ENCODE measurements around the gene AAMP. TPM values are rescaled to one million over a fixed set of nuclear protein-coding genes. Genes with fewer than 3 reads are reported as not detected.
A peak's percentile ranks its signal among the peaks of the same experiment; 100 is the strongest.

AAMP gene
- total RNA-seq, 1 experiment from 2014 or later, result 126 TPM

DNA sequence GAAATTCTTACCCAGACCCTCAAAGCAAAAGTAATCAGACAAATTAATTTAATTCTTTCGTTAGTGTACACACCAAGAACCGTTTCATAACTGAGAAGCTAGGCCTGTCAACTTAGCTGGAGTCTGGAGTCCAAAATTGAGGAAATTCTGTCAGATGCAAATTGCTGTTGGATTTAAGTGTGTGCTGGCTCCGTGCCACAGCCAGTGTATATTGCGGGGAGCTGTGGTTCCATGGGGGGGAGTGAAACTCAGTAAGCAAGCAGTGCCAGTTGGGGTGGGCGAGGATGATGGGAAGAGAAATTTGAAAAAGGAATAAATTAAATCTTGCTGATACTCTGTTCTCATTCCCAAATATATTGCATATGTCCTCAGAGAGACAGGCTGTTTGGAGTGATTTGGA lies 48.9 kb downstream of the AAMP start:
- no TSS peak for BruUV-seq (replicated peaks)
- ChIA-PET CTCF (no interaction called here), POLR2A (ENCODE audit: unreplicated experiment) (no interaction called here)
- intact Hi-C loops (cut with micrococcal nuclease; ENCODE audit: unreplicated experiment), result no loop called here
- Histone ChIP-seq H3K4me1 (replicated peaks; ENCODE audit: insufficient read depth) (peaks cover 28% of the 10 kb centered on the region), H3K9me3 (ENCODE audit: insufficient read depth, low read depth) (no peaks in the 10 kb centered on the region), H3K36me3 (ENCODE audit: low read depth) (peaks cover 23% of the 10 kb centered on the region; the same call in 1 of the 2 replicates), H4K20me1 (ENCODE audit: insufficient read depth) (peaks cover 50% of the 10 kb centered on the region), H3K4me2 (no peak overlapping the region), H3K79me2 (ENCODE audit: low read depth) (peaks cover 85% of the 10 kb centered on the region), H3K27me3 (ENCODE audit: insufficient read depth, low read depth) (no peaks in the 10 kb centered on the region), H2AFZ (no peak overlapping the region), H3F3A (ENCODE audit: insufficient read depth, low read depth) (peaks cover 6% of the 10 kb centered on the region), H3K9me2 (ENCODE audit: insufficient read depth) (no peaks in the 10 kb centered on the region), H3K4me3 (no peak overlapping the region), H3K27ac (no peak overlapping the region)
- no peak for DNase-seq
- TF ChIP-seq CTCF (conservative IDR thresholded peaks at IDR 0.05) (no peak), EZH2 (IDR thresholded peaks at IDR 0.05; ENCODE audit: low read depth) (no peak)

DNA sequence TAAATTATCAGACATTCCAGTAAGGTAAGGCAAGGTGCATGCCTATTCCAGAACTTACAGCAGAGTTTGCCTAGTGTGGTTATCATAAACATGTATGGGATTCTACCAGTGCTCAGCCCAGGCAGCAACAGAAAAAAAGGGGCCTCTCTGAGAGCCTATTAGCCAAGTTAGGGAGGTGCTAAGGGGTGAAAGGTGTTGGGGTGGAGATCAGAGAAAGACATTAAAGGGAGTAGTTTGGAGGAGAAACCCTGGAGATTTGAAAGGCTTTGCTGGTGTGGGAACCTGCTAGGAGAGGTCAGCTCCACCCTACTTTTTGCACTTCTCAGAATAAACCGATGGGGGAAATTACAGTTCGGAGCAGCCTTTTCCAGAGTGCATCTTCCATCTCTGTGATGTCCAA lies 50.0 kb downstream of the AAMP start:
- intact Hi-C loops (cut with micrococcal nuclease; ENCODE audit: unreplicated experiment), result no loop called here
- DNase-seq, result no peak
- Histone ChIP-seq H4K20me1 (ENCODE audit: insufficient read depth) (peaks cover 50% of the 10 kb centered on the region), H3K9me3 (ENCODE audit: insufficient read depth, low read depth) (no peaks in the 10 kb centered on the region), H3K79me2 (ENCODE audit: low read depth) (peaks cover 85% of the 10 kb centered on the region), H2AFZ (no peak overlapping the region), H3F3A (ENCODE audit: insufficient read depth, low read depth) (peaks cover 11% of the 10 kb centered on the region), H3K9me2 (ENCODE audit: insufficient read depth) (no peaks in the 10 kb centered on the region), H3K27me3 (ENCODE audit: insufficient read depth, low read depth) (no peaks in the 10 kb centered on the region), H3K36me3 (ENCODE audit: low read depth) (peaks cover 18% of the 10 kb centered on the region; the same call in 1 of the 2 replicates), H3K4me1 (replicated peaks; ENCODE audit: insufficient read depth) (peaks cover 31% of the 10 kb centered on the region), H3K27ac (no peak overlapping the region), H3K4me3 (no peak overlapping the region), H3K4me2 (peak overlapping the region; percentile 91; the same call in 1 of the 2 replicates)
- no peak for TF ChIP-seq EZH2 (IDR thresholded peaks at IDR 0.05; ENCODE audit: low read depth)
- TF ChIP-seq CTCF (conservative IDR thresholded peaks at IDR 0.05), result no peak
- no TSS peak for BruUV-seq (replicated peaks)
- CTCF ChIA-PET, result no interaction called here
- POLR2A ChIA-PET (ENCODE audit: unreplicated experiment), result no interaction called here

- POLR2A ChIA-PET (ENCODE audit: unreplicated experiment), result interaction anchor here (0.7 kb wide), 1 partner anchor 26 kb away, joined by 8 read pairs; no protein-coding TSS in a partner anchor
- no peak overlapping the region for H2AFZ ChIP-seq
- H3K9me3 ChIP-seq (ENCODE audit: insufficient read depth, low read depth), result no peaks in the 10 kb centered on the region
- intact Hi-C loops (cut with micrococcal nuclease; ENCODE audit: unreplicated experiment), result no loop called here
- H3K27ac ChIP-seq, result peak overlapping the region; percentile 45; the same call in 1 of the 2 replicates
- DNase-seq, result no peak
- H3K9me2 ChIP-seq (ENCODE audit: insufficient read depth), result no peaks in the 10 kb centered on the region
- TSS peak; percentile 22 for BruUV-seq (replicated peaks)
- no peaks in the 10 kb centered on the region for H3K27me3 ChIP-seq (ENCODE audit: insufficient read depth, low read depth)
- peaks cover 72% of the 10 kb centered on the region for H3K79me2 ChIP-seq (ENCODE audit: low read depth)
- peak overlapping the region; percentile 91 for H3K4me2 ChIP-seq
- TF ChIP-seq CTCF (conservative IDR thresholded peaks at IDR 0.05), result no peak
- no peak for TF ChIP-seq EZH2 (IDR thresholded peaks at IDR 0.05; ENCODE audit: low read depth)
- CTCF ChIA-PET, result interaction anchor here (0.6 to 0.7 kb wide), 3 partner anchors 10 to 448 kb away, joined by 4 to 8 read pairs (median 5); no protein-coding TSS in a partner anchor
- peaks cover 31% of the 10 kb centered on the region for H3K4me1 ChIP-seq (replicated peaks; ENCODE audit: insufficient read depth)
- peaks cover 11% of the 10 kb centered on the region for H3F3A ChIP-seq (ENCODE audit: insufficient read depth, low read depth)
- H3K36me3 ChIP-seq (ENCODE audit: low read depth), result 0 out of 2 replicates have a peak, but pooled peaks cover 4% of the 10 kb centered on the region
- peak overlapping the region; percentile 68 for H3K4me3 ChIP-seq
- peaks cover 46% of the 10 kb centered on the region for H4K20me1 ChIP-seq (ENCODE audit: insufficient read depth)
These were observed 51.4 kb downstream of the AAMP start for GRCh38 chr2:218218268-218219185.

Measured in PC-9 (cell line).